GM12874 (cell line): ENCODE results near the gene SLC3A2.

Experiments
- CTCF ChIP-seq: IDR thresholded peaks from 2 replicates; pipeline ENCODE4 v1.5.1; 2011; ENCODE audit warnings: low read depth, mild to moderate bottlenecking, control low read depth, low read length, moderate library complexity; ENCODE audit not compliant: insufficient read depth

Gene SLC3A2

GRCh38 chr11:62928011-62928410, 47.3 kb downstream of the SLC3A2 start:
- no peak for TF ChIP-seq CTCF

GRCh38 chr11:62930157-62930556, 49.5 kb downstream of the SLC3A2 start:
- no peak for TF ChIP-seq CTCF

- TF ChIP-seq CTCF: no peak
Observed at GRCh38 chr11:62930666-62931065, 50.0 kb downstream of the SLC3A2 start.

- no peak for TF ChIP-seq CTCF
Observed at GRCh38 chr11:62931499-62932278, 51.0 kb downstream of the SLC3A2 start.

- no peak for TF ChIP-seq CTCF
Observed at GRCh38 chr11:62933285-62933684, 52.6 kb downstream of the SLC3A2 start.

- TF ChIP-seq CTCF: no peak
Observed at GRCh38 chr11:62933750-62934495, 53.2 kb downstream of the SLC3A2 start.

- no peak for TF ChIP-seq CTCF
Observed at GRCh38 chr11:62934496-62934785, 53.7 kb downstream of the SLC3A2 start.
